ENCODE measurements around the gene CRKL.

The CRKL gene

GRCh38 chr22:20997536-20998257, 80.5 kb downstream of the CRKL start:
- DNase-seq (ENCODE audit: extremely low read depth, low read depth), result no peak
- TF ChIP-seq, protein P1, sequence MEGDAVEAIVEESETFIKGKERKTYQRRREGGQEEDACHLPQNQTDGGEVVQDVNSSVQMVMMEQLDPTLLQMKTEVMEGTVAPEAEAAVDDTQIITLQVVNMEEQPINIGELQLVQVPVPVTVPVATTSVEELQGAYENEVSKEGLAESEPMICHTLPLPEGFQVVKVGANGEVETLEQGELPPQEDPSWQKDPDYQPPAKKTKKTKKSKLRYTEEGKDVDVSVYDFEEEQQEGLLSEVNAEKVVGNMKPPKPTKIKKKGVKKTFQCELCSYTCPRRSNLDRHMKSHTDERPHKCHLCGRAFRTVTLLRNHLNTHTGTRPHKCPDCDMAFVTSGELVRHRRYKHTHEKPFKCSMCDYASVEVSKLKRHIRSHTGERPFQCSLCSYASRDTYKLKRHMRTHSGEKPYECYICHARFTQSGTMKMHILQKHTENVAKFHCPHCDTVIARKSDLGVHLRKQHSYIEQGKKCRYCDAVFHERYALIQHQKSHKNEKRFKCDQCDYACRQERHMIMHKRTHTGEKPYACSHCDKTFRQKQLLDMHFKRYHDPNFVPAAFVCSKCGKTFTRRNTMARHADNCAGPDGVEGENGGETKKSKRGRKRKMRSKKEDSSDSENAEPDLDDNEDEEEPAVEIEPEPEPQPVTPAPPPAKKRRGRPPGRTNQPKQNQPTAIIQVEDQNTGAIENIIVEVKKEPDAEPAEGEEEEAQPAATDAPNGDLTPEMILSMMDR (IDR thresholded peaks at IDR 0.05; ENCODE audit: low read depth, low read length), result no peak

- no peak for DNase-seq (ENCODE audit: extremely low read depth, low read depth)
- TF ChIP-seq, protein P1 (IDR thresholded peaks at IDR 0.05; ENCODE audit: low read depth, low read length), result no peak
These were observed 81.5 kb downstream of the CRKL start for GRCh38 chr22:20998411-20999336.

GRCh38 chr22:20999350-21000206, 82.4 kb downstream of the CRKL start:
- TF ChIP-seq, protein P1 (IDR thresholded peaks at IDR 0.05; ENCODE audit: low read depth, low read length), result no peak
- DNase-seq (ENCODE audit: extremely low read depth, low read depth), result no peak

DNA sequence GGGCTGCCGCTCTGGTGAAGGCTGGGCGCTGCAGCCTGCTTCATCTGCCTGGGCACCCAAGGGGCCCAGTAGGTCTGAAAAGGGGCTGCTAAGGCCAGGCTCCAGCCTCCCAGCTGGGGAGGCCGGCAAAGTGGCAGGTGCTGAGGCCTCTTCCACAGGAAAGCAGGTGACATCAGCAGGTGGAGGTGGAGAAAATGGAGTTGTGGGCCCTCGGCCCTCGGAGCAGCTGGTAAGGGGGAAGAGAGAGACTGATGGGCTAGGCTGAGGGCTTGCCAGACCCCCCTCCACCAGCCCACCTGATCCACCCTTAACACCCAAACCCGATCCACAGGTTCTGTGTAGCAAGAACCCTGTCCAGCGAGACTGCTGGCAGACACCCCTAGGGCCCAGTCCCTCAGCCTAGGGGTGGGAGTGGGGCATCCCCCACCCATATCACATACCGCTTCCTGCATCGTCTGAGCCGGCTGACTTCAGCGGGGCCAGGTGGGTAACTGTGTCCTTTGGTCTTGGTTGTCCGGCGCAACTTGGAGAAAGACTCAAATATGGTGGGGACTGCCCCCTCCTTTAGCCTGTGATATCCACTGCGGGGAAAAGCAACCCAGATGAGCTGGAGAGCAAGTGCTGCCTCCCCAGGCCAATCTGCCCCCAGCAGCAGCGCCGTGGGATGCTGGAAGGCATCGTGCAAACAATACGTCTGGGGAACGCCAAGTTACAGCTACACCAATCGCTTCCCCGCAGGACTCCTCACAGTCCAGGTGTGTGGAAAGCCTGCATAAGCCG, 83.2 kb downstream of the CRKL start:
- TF ChIP-seq, protein P1 (IDR thresholded peaks at IDR 0.05; ENCODE audit: low read depth, low read length), result no peak
- no peak for DNase-seq (ENCODE audit: extremely low read depth, low read depth)

GRCh38 chr22:21000987-21001600, 83.9 kb downstream of the CRKL start:
- DNase-seq (ENCODE audit: extremely low read depth, low read depth), result no peak
- TF ChIP-seq, protein P1 (IDR thresholded peaks at IDR 0.05; ENCODE audit: low read depth, low read length), result no peak

DNA sequence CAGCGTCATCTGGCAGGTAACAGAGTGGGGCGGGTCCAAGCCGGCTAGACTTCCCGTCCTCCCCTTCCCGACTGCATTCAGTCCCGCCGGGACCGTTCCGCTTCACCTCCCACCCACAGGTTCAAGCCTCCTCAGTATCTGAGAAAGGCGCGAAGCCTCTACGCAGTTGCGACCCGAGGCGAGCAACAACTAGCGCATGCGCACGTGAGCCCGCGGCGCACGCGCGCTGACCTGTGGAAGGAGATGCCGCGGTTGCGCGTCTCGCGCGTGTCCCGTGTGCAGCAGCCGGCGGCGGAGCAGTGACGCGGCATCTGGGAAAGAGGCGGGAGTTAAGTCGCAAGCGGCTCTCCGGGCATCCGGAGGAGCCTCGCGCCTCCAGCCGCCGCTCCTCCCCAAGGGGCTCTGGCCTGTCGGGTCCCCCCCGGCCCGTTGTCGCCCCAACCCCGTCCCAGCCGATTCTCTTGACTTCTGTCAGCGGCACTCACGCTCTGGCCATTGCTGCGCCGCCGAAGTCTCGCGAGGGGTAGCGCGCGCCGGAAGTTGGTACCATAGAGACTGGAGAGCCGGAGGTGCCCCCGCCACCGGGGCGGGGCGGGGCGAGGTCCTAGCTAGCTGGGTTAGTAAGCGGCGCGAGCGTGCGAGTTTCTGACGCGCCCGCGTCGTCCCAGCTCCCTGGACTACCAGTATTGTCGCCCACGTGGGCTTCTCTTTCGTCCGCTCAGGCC, 84.6 kb downstream of the CRKL start, which contains the start of gene THAP7:
Gene THAP7, minus strand, starts transcription at position 518 of the 725 bp plus-strand sequence. Its CDS starts 207 bp downstream, at position 311.
- DNase-seq (ENCODE audit: extremely low read depth, low read depth), result peak; percentile 84
- TF ChIP-seq, protein P1 (IDR thresholded peaks at IDR 0.05; ENCODE audit: low read depth, low read length), result no peak

Measured in AG09319 (cell line).